ENCODE results near the gene TENT4B.
"Not testable (repeated sequence)": the region's sequence is repeated elsewhere in the genome, so short reads cannot be mapped to it uniquely, and the experiment has no call there.

Gene TENT4B

GRCh38 chr16:50219402-50219975, 66.4 kb downstream of the TENT4B start:
- Histone ChIP-seq H3K4me1 (ENCODE audit: insufficient read depth, low read length) (no peaks in the 10 kb centered on the region), H3K27me3 (ENCODE audit: insufficient read depth, low read length) (no peaks in the 10 kb centered on the region), H3K36me3 (ENCODE audit: insufficient read depth, low read depth, low read length) (peaks cover 46% of the 10 kb centered on the region), H3K27ac (ENCODE audit: low read length) (no peak overlapping the region), H3K9me3 (ENCODE audit: insufficient read depth, low read depth, low read length) (no peaks in the 10 kb centered on the region), H3K9ac (ENCODE audit: low read depth, low read length) (no peak overlapping the region), H3K4me3 (ENCODE audit: low read length) (no peak overlapping the region)

GRCh38 chr16:50224286-50224685, 71.2 kb downstream of the TENT4B start:
- H3K27ac ChIP-seq (ENCODE audit: low read length): no peak overlapping the region
- no peak overlapping the region for H3K9ac ChIP-seq (ENCODE audit: low read depth, low read length)
- no peaks in the 10 kb centered on the region for H3K4me1 ChIP-seq (ENCODE audit: insufficient read depth, low read length)
- H3K9me3 ChIP-seq (ENCODE audit: insufficient read depth, low read depth, low read length): no peaks in the 10 kb centered on the region
- H3K36me3 ChIP-seq (ENCODE audit: insufficient read depth, low read depth, low read length): peaks cover 40% of the 10 kb centered on the region
- no peaks in the 10 kb centered on the region for H3K27me3 ChIP-seq (ENCODE audit: insufficient read depth, low read length)
- no peak overlapping the region for H3K4me3 ChIP-seq (ENCODE audit: low read length)

DNA sequence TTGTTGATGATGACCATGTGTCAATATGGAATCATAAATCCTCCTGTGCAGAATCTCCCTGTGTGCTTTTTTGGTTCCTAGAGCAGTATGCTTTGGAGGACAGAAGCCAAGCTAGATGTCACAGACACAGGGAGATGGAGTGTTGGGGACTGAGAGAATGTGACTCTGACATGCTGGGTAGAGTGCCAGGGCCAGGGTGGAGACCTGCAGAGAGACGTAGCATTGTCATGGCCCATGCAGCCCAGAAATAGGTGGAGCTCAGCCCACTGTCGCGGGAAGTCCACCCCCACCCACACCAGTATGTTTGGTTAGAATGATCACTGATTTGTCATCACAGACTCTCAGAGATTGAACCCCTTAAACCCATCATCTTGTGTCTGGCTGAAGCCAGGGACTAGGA, 74.0 kb downstream of the TENT4B start:
- H3K9me3 ChIP-seq (ENCODE audit: insufficient read depth, low read depth, low read length): no peaks in the 10 kb centered on the region
- H3K27ac ChIP-seq (ENCODE audit: low read length): no peak overlapping the region
- H3K27me3 ChIP-seq (ENCODE audit: insufficient read depth, low read length): no peaks in the 10 kb centered on the region
- no peak overlapping the region for H3K4me3 ChIP-seq (ENCODE audit: low read length)
- H3K4me1 ChIP-seq (ENCODE audit: insufficient read depth, low read length): no peaks in the 10 kb centered on the region
- peaks cover 42% of the 10 kb centered on the region for H3K36me3 ChIP-seq (ENCODE audit: insufficient read depth, low read depth, low read length)
- H3K9ac ChIP-seq (ENCODE audit: low read depth, low read length): no peak overlapping the region

DNA sequence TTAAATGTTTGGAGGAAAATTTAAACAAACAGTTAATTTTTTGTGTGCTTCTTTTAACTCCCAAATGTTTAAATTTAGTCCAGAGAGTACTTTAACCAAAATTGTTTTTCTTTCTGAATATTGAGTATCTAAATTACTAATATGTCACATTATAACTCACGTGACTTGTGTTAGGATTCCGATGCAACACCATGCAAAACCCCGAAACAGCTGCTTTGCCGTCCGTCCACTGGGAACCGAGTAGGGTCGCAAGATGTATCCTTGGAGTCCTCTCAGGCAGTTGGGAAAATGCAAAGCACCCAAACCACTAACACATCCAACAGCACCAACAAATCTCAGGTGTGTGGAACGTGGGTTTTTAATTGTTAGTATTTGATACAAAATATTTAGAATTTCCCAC, 74.6 kb downstream of the TENT4B start:
- no peaks in the 10 kb centered on the region for H3K27me3 ChIP-seq (ENCODE audit: insufficient read depth, low read length)
- H3K36me3 ChIP-seq (ENCODE audit: insufficient read depth, low read depth, low read length): peaks cover 42% of the 10 kb centered on the region
- no peak overlapping the region for H3K4me3 ChIP-seq (ENCODE audit: low read length)
- no peaks in the 10 kb centered on the region for H3K4me1 ChIP-seq (ENCODE audit: insufficient read depth, low read length)
- H3K9ac ChIP-seq (ENCODE audit: low read depth, low read length): no peak overlapping the region
- H3K9me3 ChIP-seq (ENCODE audit: insufficient read depth, low read depth, low read length): no peaks in the 10 kb centered on the region
- no peak overlapping the region for H3K27ac ChIP-seq (ENCODE audit: low read length)

DNA sequence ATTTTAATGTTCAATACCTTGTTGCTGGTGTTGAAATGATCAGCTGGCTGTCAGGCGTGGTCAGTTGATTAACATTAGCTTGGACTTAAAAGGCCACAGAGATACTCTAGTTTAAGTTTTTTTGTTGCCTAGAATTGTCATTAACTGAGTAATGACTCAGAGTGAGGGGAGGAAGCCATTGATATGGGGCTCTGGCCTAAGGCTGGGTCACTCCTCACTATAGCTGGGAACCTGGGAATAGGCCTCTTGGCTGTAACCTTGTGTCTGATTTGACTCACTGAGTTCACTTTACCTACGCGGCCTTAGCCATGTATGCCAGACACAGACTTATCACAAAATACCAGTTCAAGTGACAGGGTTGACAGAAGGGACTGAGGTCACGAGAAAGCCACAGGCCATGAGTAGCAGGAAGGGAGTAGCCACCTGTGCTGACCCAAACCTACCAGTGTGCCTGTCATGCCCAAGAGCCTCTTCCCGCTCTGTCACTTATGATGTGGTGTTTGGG, 75.3 kb downstream of the TENT4B start:
- no peaks in the 10 kb centered on the region for H3K4me1 ChIP-seq (ENCODE audit: insufficient read depth, low read length)
- no peak overlapping the region for H3K9ac ChIP-seq (ENCODE audit: low read depth, low read length)
- H3K36me3 ChIP-seq (ENCODE audit: insufficient read depth, low read depth, low read length): peaks cover 42% of the 10 kb centered on the region
- no peaks in the 10 kb centered on the region for H3K27me3 ChIP-seq (ENCODE audit: insufficient read depth, low read length)
- H3K4me3 ChIP-seq (ENCODE audit: low read length): no peak overlapping the region
- no peaks in the 10 kb centered on the region for H3K9me3 ChIP-seq (ENCODE audit: insufficient read depth, low read depth, low read length)
- H3K27ac ChIP-seq (ENCODE audit: low read length): no peak overlapping the region

- Histone ChIP-seq H3K27ac (ENCODE audit: low read length) (no peak overlapping the region), H3K27me3 (ENCODE audit: insufficient read depth, low read length) (no peaks in the 10 kb centered on the region), H3K36me3 (ENCODE audit: insufficient read depth, low read depth, low read length) (peaks cover 37% of the 10 kb centered on the region), H3K4me1 (ENCODE audit: insufficient read depth, low read length) (no peaks in the 10 kb centered on the region), H3K9ac (ENCODE audit: low read depth, low read length) (no peak overlapping the region), H3K4me3 (ENCODE audit: low read length) (no peak overlapping the region), H3K9me3 (ENCODE audit: insufficient read depth, low read depth, low read length) (no peaks in the 10 kb centered on the region)
Observed at GRCh38 chr16:50229149-50229726, 76.1 kb downstream of the TENT4B start.

DNA sequence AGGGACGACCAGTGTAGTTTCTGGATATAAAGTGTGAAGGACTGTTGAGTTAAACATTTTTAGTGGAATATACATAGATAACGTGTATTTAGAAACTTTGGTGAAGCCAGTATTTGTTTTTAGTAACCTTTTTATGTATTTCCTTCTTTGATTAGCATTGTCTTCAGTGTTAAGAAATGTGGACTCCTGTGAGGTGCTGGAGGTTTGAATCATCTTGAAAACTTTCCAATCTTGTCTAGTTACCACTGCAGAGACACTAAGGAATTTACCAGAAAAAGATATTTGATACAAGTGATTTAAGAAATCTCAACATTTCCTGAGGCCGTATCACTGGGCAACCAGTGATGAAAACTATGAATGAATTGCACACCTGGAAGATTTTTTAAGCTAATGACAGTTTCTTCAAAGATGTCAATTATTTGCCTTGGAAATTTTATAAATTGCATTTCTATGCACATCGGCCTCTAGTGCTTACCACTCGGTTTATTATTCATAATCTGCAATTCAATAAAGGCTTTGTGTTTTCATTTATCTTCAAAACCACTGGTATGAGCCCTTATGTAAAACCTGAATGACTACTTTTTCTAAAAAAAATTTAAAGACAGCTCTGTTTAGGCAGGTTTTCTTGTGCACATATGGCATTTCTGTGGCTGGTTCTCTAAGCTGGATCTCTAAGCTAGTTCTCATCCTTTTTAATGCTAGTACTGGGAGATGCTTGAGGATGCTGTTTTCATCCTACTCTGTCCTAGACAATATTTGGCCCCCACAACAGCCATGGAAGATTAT, 81.9 kb downstream of the TENT4B start:
- no peak overlapping the region for H3K4me3 ChIP-seq (ENCODE audit: low read length)
- peaks cover 6% of the 10 kb centered on the region; the same call in 1 of the 2 replicates for H3K4me1 ChIP-seq (ENCODE audit: insufficient read depth, low read length)
- H3K27ac ChIP-seq (ENCODE audit: low read length): no peak overlapping the region
- H3K27me3 ChIP-seq (ENCODE audit: insufficient read depth, low read length): no peaks in the 10 kb centered on the region
- H3K9ac ChIP-seq (ENCODE audit: low read depth, low read length): no peak overlapping the region
- H3K9me3 ChIP-seq (ENCODE audit: insufficient read depth, low read depth, low read length): no peaks in the 10 kb centered on the region
- no peaks in the 10 kb centered on the region for H3K36me3 ChIP-seq (ENCODE audit: insufficient read depth, low read depth, low read length)

DNA sequence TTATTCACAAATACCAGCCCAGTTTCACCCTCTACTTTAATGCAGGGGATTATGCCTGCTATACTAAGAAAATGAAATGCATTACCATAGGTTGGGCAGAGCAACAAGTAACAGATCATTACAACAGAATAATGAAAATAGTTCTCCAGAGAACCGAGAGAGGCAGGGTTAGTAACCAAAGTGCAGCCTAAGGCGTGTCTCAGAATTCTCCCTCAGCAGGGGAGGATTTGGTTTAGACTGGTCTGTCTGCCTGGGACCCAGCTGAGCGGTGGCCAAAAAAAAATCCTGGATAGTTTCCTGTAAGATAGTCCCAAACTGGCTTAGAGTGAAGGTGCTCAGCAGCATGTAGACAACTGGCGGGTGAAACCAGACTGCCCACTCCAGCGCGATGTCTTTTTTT, 82.5 kb downstream of the TENT4B start:
- H3K4me1 ChIP-seq (ENCODE audit: insufficient read depth, low read length): peaks cover 6% of the 10 kb centered on the region; the same call in 1 of the 2 replicates
- H3K9ac ChIP-seq (ENCODE audit: low read depth, low read length): no peak overlapping the region
- H3K36me3 ChIP-seq (ENCODE audit: insufficient read depth, low read depth, low read length): no peaks in the 10 kb centered on the region
- H3K9me3 ChIP-seq (ENCODE audit: insufficient read depth, low read depth, low read length): no peaks in the 10 kb centered on the region
- no peaks in the 10 kb centered on the region for H3K27me3 ChIP-seq (ENCODE audit: insufficient read depth, low read length)
- no peak overlapping the region for H3K4me3 ChIP-seq (ENCODE audit: low read length)
- no peak overlapping the region for H3K27ac ChIP-seq (ENCODE audit: low read length)

- no peak overlapping the region for H3K27ac ChIP-seq (ENCODE audit: low read length)
- no peaks in the 10 kb centered on the region for H3K9me3 ChIP-seq (ENCODE audit: insufficient read depth, low read depth, low read length)
- H3K4me3 ChIP-seq (ENCODE audit: low read length): no peak overlapping the region
- no peaks in the 10 kb centered on the region for H3K36me3 ChIP-seq (ENCODE audit: insufficient read depth, low read depth, low read length)
- H3K9ac ChIP-seq (ENCODE audit: low read depth, low read length): no peak overlapping the region
- no peaks in the 10 kb centered on the region for H3K27me3 ChIP-seq (ENCODE audit: insufficient read depth, low read length)
- peaks cover 6% of the 10 kb centered on the region; the same call in 1 of the 2 replicates for H3K4me1 ChIP-seq (ENCODE audit: insufficient read depth, low read length)
Observed at GRCh38 chr16:50238314-50238713, 85.2 kb downstream of the TENT4B start.

- Histone ChIP-seq H3K9me3 (ENCODE audit: insufficient read depth, low read depth, low read length) (no peaks in the 10 kb centered on the region), H3K4me1 (ENCODE audit: insufficient read depth, low read length) (peaks cover 6% of the 10 kb centered on the region; the same call in 1 of the 2 replicates), H3K4me3 (ENCODE audit: low read length) (no peak overlapping the region), H3K9ac (ENCODE audit: low read depth, low read length) (no peak overlapping the region), H3K27me3 (ENCODE audit: insufficient read depth, low read length) (peaks cover 3% of the 10 kb centered on the region; the same call in 1 of the 2 replicates), H3K36me3 (ENCODE audit: insufficient read depth, low read depth, low read length) (no peaks in the 10 kb centered on the region), H3K27ac (ENCODE audit: low read length) (no peak overlapping the region)
Observed at GRCh38 chr16:50238868-50239301, 85.8 kb downstream of the TENT4B start.

GRCh38 chr16:50243024-50243423, 89.9 kb downstream of the TENT4B start:
- H3K36me3 ChIP-seq (ENCODE audit: insufficient read depth, low read depth, low read length); H3K27ac ChIP-seq (ENCODE audit: low read length); H3K9me3 ChIP-seq (ENCODE audit: insufficient read depth, low read depth, low read length); H3K9ac ChIP-seq (ENCODE audit: low read depth, low read length); H3K4me1 ChIP-seq (ENCODE audit: insufficient read depth, low read length); H3K4me3 ChIP-seq (ENCODE audit: low read length): not testable (repeated sequence)
- peaks cover 33% of the 10 kb centered on the region for H3K27me3 ChIP-seq (ENCODE audit: insufficient read depth, low read length)

DNA sequence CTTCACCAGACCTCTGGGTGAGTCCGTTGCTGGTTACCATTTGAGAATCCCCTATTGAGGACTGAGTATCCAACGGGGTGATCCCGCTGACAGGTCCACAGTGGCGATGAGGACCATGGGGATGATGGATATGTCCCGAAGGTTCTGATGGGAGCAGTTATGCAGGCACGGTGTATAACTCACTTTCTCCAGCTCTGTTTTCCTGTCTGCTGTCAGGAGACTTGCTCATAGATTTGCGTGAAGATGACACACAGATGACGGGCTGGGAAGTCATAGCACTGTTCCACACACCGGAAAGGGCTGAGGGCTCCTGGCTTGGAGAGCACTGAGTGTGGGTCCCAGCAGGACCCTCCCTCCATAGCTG, 91.0 kb downstream of the TENT4B start:
- no peak overlapping the region for H3K4me3 ChIP-seq (ENCODE audit: low read length)
- no peak overlapping the region for H3K9ac ChIP-seq (ENCODE audit: low read depth, low read length)

More for the DNA sequence above, 91.0 kb downstream of the TENT4B start:
- Histone ChIP-seq H3K36me3 (ENCODE audit: insufficient read depth, low read depth, low read length) (no peaks in the 10 kb centered on the region), H3K27me3 (ENCODE audit: insufficient read depth, low read length) (peaks cover 33% of the 10 kb centered on the region), H3K4me1 (ENCODE audit: insufficient read depth, low read length) (peaks cover 3% of the 10 kb centered on the region; the same call in 1 of the 2 replicates), H3K27ac (ENCODE audit: low read length) (no peak overlapping the region), H3K9me3 (ENCODE audit: insufficient read depth, low read depth, low read length) (no peaks in the 10 kb centered on the region)

Data from iPS-20b (cell line).